ENCODE measurements around the gene PRKD1.
"Not testable (repeated sequence)": the region's sequence is repeated elsewhere in the genome, so short reads cannot be mapped to it uniquely, and the experiment has no call there.

Gene PRKD1

GRCh38 chr14:29900609-29901350 is 26.9 kb downstream of the PRKD1 start:
- no peak for DNase-seq

GRCh38 chr14:29898470-29898869 is 29.2 kb downstream of the PRKD1 start:
- no peak for DNase-seq

- DNase-seq, result no peak
Measured at GRCh38 chr14:29897181-29897580, 30.5 kb downstream of the PRKD1 start.

- DNase-seq, result no peak
Measured at GRCh38 chr14:29896354-29896821, 31.3 kb downstream of the PRKD1 start.

GRCh38 chr14:29895591-29896083 is 32.0 kb downstream of the PRKD1 start:
- DNase-seq, result no peak

GRCh38 chr14:29893989-29894388 is 33.7 kb downstream of the PRKD1 start:
- peak in 3 of 58 donors; percentile 1 to 4 (median 1) for DNase-seq

- DNase-seq, result no peak
Measured at GRCh38 chr14:29892327-29892726, 35.3 kb downstream of the PRKD1 start.

- DNase-seq, result no peak
Measured at GRCh38 chr14:29885988-29886387, 41.7 kb downstream of the PRKD1 start.

GRCh38 chr14:29868000-29868399 is 59.6 kb downstream of the PRKD1 start:
- DNase-seq, result no peak

- DNase-seq, result no peak
Measured at GRCh38 chr14:29865299-29865698, 62.3 kb downstream of the PRKD1 start.

GRCh38 chr14:29861996-29862395 is 65.7 kb downstream of the PRKD1 start:
- DNase-seq, result no peak

GRCh38 chr14:29858299-29858698 is 69.3 kb downstream of the PRKD1 start:
- DNase-seq, result no peak

- no peak for DNase-seq
Measured at GRCh38 chr14:29857551-29857950, 70.1 kb downstream of the PRKD1 start.

- DNase-seq, result no peak
Measured at GRCh38 chr14:29856516-29856915, 71.1 kb downstream of the PRKD1 start.

GRCh38 chr14:29853691-29854090 is 74.0 kb downstream of the PRKD1 start:
- DNase-seq, result not testable (repeated sequence)

- no peak for DNase-seq
Measured at GRCh38 chr14:29853272-29853671, 74.4 kb downstream of the PRKD1 start.

- no peak for DNase-seq
Measured at GRCh38 chr14:29851397-29851796, 76.2 kb downstream of the PRKD1 start.

- no peak for DNase-seq
Measured at GRCh38 chr14:29847056-29847380, 80.6 kb downstream of the PRKD1 start.

- no peak for DNase-seq
Measured at GRCh38 chr14:29846339-29847055, 81.2 kb downstream of the PRKD1 start.

GRCh38 chr14:29843981-29844380 is 83.7 kb downstream of the PRKD1 start:
- DNase-seq, result peak in 1 of 58 donors; percentile 18

- no peak for DNase-seq
Measured at GRCh38 chr14:29842228-29842627, 85.4 kb downstream of the PRKD1 start.

- not testable (repeated sequence) for DNase-seq
Measured at GRCh38 chr14:29840369-29840892, 87.2 kb downstream of the PRKD1 start.
